Fibroblast of the aortic adventitia (primary cell): ENCODE measurements around the gene ANO8. TPM values are rescaled to one million over a fixed set of nuclear protein-coding genes. Genes with fewer than 3 reads are reported as not detected.

Source experiments
- DNase-seq: peaks from one replicate; pipeline ENCODE4 v3.0.0-alpha.2; 2010; ENCODE audit warnings: low read depth
- H3K4me3 ChIP-seq: 2 replicates; pipeline ENCODE4 v1.5.1; 2011; ENCODE audit warnings: low read depth, mild to moderate bottlenecking, control low read depth, low read length, moderate library complexity
- CTCF ChIP-seq: IDR thresholded peaks from 2 replicates; pipeline ENCODE4 v1.5.1; 2011; ENCODE audit warnings: mild to moderate bottlenecking, low read length, control low read depth, inconsistent platforms; ENCODE audit not compliant: insufficient read depth
- total RNA-seq: library from RNA; depleted of rRNA; stranded (reverse); fragments of >200 nt; gene quantifications from 2 replicates; pipeline ENCODE4 v1.2.3, GENCODE V29; 2012; ENCODE audit warnings: low replicate concordance

The ANO8 gene
- total RNA-seq, 1 donor = 6.1 TPM

GRCh38 chr19:17353386-17353785 is 18.7 kb upstream of the ANO8 start:
- H3K4me3 ChIP-seq = no peak overlapping the region
- TF ChIP-seq CTCF = no peak
- no peak for DNase-seq

GRCh38 chr19:17352608-17353280 is 18.1 kb upstream of the ANO8 start:
- TF ChIP-seq CTCF = no peak
- H3K4me3 ChIP-seq = no peak overlapping the region
- DNase-seq = no peak

DNA sequence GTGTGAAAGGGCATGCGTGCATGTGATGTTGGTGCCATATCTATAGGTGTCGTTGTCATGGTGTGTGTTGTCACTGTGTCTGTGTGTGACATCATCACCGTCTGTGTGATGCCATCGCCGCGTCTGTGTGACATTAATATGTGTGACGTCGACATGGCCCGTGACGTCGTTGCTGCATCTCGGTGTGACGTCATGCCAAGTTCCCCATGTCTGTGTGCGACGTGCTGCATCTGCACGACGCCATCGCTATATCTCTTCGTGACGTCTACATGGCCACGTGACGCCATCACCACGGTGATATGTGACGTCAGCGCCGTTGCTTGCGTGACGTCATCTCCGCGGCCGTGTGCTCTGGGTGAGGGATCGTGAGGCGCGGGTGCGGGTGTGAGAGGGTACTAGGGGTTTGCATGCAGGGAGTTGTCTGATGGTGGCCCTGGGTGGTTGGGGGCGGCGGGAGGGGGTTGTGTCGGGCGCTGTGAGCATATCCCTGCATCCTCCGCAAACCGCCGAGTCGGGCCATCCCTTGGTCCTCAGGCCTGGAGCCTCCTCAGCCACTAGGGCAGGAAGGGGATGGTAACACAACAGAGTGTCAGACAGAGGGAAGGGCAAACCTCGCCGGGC is 17.3 kb upstream of the ANO8 start:
- TF ChIP-seq CTCF = no peak
- H3K4me3 ChIP-seq = no peak overlapping the region
- no peak for DNase-seq

DNA sequence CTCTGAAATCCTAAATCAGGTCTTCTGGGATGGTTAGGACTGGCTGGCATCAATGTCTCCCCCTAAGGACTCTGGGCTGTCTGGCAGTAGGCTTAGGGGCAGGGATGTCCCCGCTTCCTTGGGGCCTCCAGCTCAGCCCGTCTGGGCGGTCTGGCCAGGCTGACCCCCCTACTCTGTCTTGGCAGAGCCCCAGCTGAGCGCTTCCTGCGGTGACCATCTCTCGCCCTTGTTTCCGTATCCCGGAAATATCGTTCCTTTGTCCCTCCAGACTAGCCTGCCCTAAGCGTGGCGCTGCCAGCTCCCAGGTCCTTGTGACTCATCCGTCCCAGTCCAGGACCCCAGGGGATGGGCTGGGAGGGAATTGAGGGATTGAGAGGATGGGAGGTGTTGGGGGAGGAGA is 14.0 kb upstream of the ANO8 start:
- H3K4me3 ChIP-seq = no peak overlapping the region
- peak; percentile 69 for DNase-seq
- TF ChIP-seq CTCF = no peak

- DNase-seq = no peak
- TF ChIP-seq CTCF = no peak
- no peak overlapping the region for H3K4me3 ChIP-seq
These were observed 13.2 kb upstream of the ANO8 start for GRCh38 chr19:17347877-17348276.

DNA sequence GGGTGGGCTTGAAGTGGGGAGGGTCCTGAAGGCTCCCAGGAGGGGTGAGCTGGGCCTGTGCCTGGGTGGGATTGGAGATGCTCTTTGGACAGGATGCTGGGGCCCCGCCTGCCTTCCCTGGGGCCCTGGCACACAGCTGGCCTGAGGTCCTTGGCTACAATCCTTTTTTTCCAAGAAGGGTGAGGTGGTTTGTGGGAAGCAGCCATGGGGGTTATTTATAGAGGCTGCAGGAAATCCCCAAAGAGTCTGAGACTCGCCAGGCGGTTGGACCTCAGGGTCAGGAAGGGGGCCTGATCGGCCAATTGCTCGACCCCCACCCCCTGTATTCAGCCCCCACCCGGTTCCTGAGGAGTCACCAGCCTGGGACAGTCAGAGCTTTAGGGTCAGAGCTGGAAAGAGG is 12.7 kb upstream of the ANO8 start:
- peak; percentile 66 for DNase-seq
- H3K4me3 ChIP-seq = no peak overlapping the region
- no peak for TF ChIP-seq CTCF

DNA sequence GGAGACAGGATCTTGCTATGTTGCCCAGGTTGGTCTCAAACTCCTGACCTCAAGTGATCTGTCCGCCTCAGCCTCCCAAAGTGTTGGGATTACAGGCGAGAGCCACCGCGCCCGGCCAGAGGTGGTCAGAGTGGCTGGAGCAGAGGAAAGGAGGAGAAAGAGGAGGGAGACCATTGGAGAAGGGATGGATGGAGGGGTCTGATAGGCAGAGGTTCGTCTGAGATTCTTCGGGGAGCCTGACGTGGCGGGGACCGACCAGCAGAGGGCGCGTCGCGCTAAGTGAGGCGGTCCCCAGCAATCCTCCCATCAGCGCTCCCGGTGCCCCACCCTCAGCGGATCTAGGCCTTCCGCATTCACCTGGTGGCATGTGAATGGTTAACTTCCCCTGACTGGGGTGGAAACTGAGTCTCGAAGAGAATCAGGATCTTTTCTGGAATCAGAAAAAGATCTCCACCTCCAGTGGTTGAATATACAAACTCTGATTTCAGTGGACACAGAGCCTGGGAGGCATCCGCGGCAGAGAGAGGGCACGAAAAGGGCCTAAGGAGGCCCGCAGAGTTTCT is 11.5 kb upstream of the ANO8 start:
- no peak overlapping the region for H3K4me3 ChIP-seq
- TF ChIP-seq CTCF = peak; percentile 96
- peak; percentile 64 for DNase-seq
